ENCODE results near the gene SCYGR2.
A peak's percentile ranks its signal among the peaks of the same experiment; 100 is the strongest.

Gene SCYGR2

GRCh38 chr2:227570615-227571014, 28.1 kb upstream of the SCYGR2 start:
- H3K4me1 ChIP-seq (ENCODE audit: control insufficient read depth, low read depth, low read length), result no peaks in the 10 kb centered on the region
- no CpG with 5 or more reads among the region's 1 CpG for WGBS (ENCODE audit: extremely low coverage, insufficient coverage, low lambda C conversion rate)
- no peak overlapping the region for H4K5ac ChIP-seq (ENCODE audit: low read length)
- no peaks in the 10 kb centered on the region for H3K36me3 ChIP-seq (ENCODE audit: control insufficient read depth, insufficient read depth, low read length)
- H3K9ac ChIP-seq (ENCODE audit: low read length), result no peak overlapping the region
- no peak overlapping the region for H4K8ac ChIP-seq (ENCODE audit: low read depth, low read length)
- no peaks in the 10 kb centered on the region for H3K79me1 ChIP-seq (ENCODE audit: low read length)
- no peak overlapping the region for H3K18ac ChIP-seq (ENCODE audit: low read length)
- H2BK120ac ChIP-seq (ENCODE audit: low read depth, low read length), result no peak overlapping the region
- H3K79me2 ChIP-seq (ENCODE audit: control insufficient read depth, insufficient read depth, low read length), result no peaks in the 10 kb centered on the region
- no peak overlapping the region for H3K4me3 ChIP-seq (ENCODE audit: low read length)
- no peak overlapping the region for H3K4ac ChIP-seq (ENCODE audit: low read depth, low read length)
- no peak overlapping the region for H2AK5ac ChIP-seq (ENCODE audit: low read length)
- H2BK5ac ChIP-seq (ENCODE audit: low read length), result no peak overlapping the region
- no peaks in the 10 kb centered on the region for H3K27me3 ChIP-seq (ENCODE audit: insufficient read depth, low read length, poor library complexity)
- no peak overlapping the region for H3K23ac ChIP-seq (ENCODE audit: low read length)
- no peak overlapping the region for H3K4me2 ChIP-seq (ENCODE audit: low read length)
- DNase-seq, result peak; percentile 48
- no peak overlapping the region for H3K56ac ChIP-seq (ENCODE audit: low read length)
- no peak overlapping the region for H2BK15ac ChIP-seq (replicated peaks; ENCODE audit: low read depth)
- H3K27ac ChIP-seq (ENCODE audit: low read depth, low read length), result no peak overlapping the region

GRCh38 chr2:227576110-227576509, 22.6 kb upstream of the SCYGR2 start:
- no peak for DNase-seq
- no peaks in the 10 kb centered on the region for H3K79me1 ChIP-seq (ENCODE audit: low read length)

GRCh38 chr2:227576812-227577211, 21.9 kb upstream of the SCYGR2 start:
- Histone ChIP-seq H3K9ac (ENCODE audit: low read length) (no peak overlapping the region), H2BK5ac (ENCODE audit: low read length) (no peak overlapping the region), H4K8ac (ENCODE audit: low read depth, low read length) (no peak overlapping the region), H3K4ac (ENCODE audit: low read depth, low read length) (no peak overlapping the region), H3K4me3 (ENCODE audit: low read length) (no peak overlapping the region), H3K23ac (ENCODE audit: low read length) (no peak overlapping the region), H3K56ac (ENCODE audit: low read length) (no peak overlapping the region), H3K18ac (ENCODE audit: low read length) (no peak overlapping the region), H2BK120ac (ENCODE audit: low read depth, low read length) (no peak overlapping the region), H3K79me2 (ENCODE audit: control insufficient read depth, insufficient read depth, low read length) (no peaks in the 10 kb centered on the region), H4K5ac (ENCODE audit: low read length) (no peak overlapping the region), H3K4me1 (ENCODE audit: control insufficient read depth, low read depth, low read length) (no peaks in the 10 kb centered on the region), H3K27ac (ENCODE audit: low read depth, low read length) (no peak overlapping the region), H3K27me3 (ENCODE audit: insufficient read depth, low read length, poor library complexity) (no peaks in the 10 kb centered on the region), H3K36me3 (ENCODE audit: control insufficient read depth, insufficient read depth, low read length) (no peaks in the 10 kb centered on the region), H2BK15ac (replicated peaks; ENCODE audit: low read depth) (no peak overlapping the region), H3K4me2 (ENCODE audit: low read length) (no peak overlapping the region), H3K79me1 (ENCODE audit: low read length) (no peaks in the 10 kb centered on the region), H2AK5ac (ENCODE audit: low read length) (no peak overlapping the region)
- no peak for DNase-seq
- no CpG with 5 or more reads among the region's 2 CpGs for WGBS (ENCODE audit: extremely low coverage, insufficient coverage, low lambda C conversion rate)

More at GRCh38 chr2:227576110-227576509, 22.6 kb upstream of the SCYGR2 start:
- H3K4ac ChIP-seq (ENCODE audit: low read depth, low read length), result no peak overlapping the region
- no peak overlapping the region for H3K4me3 ChIP-seq (ENCODE audit: low read length)
- no peak overlapping the region for H3K4me2 ChIP-seq (ENCODE audit: low read length)
- no peak overlapping the region for H2BK120ac ChIP-seq (ENCODE audit: low read depth, low read length)
- H3K4me1 ChIP-seq (ENCODE audit: control insufficient read depth, low read depth, low read length), result no peaks in the 10 kb centered on the region
- H3K56ac ChIP-seq (ENCODE audit: low read length), result no peak overlapping the region
- H3K36me3 ChIP-seq (ENCODE audit: control insufficient read depth, insufficient read depth, low read length), result no peaks in the 10 kb centered on the region
- H2BK15ac ChIP-seq (replicated peaks; ENCODE audit: low read depth), result no peak overlapping the region
- no peak overlapping the region for H3K23ac ChIP-seq (ENCODE audit: low read length)
- H3K27ac ChIP-seq (ENCODE audit: low read depth, low read length), result no peak overlapping the region
- H2AK5ac ChIP-seq (ENCODE audit: low read length), result no peak overlapping the region
- no peaks in the 10 kb centered on the region for H3K79me2 ChIP-seq (ENCODE audit: control insufficient read depth, insufficient read depth, low read length)
- no peak overlapping the region for H4K5ac ChIP-seq (ENCODE audit: low read length)
- no peaks in the 10 kb centered on the region for H3K27me3 ChIP-seq (ENCODE audit: insufficient read depth, low read length, poor library complexity)
- no peak overlapping the region for H2BK5ac ChIP-seq (ENCODE audit: low read length)
- H3K18ac ChIP-seq (ENCODE audit: low read length), result no peak overlapping the region
- H4K8ac ChIP-seq (ENCODE audit: low read depth, low read length), result no peak overlapping the region
- H3K9ac ChIP-seq (ENCODE audit: low read length), result no peak overlapping the region

GRCh38 chr2:227577555-227577954, 21.1 kb upstream of the SCYGR2 start:
- no peak overlapping the region for H3K4me2 ChIP-seq (ENCODE audit: low read length)
- no peak overlapping the region for H2AK5ac ChIP-seq (ENCODE audit: low read length)
- no peaks in the 10 kb centered on the region for H3K36me3 ChIP-seq (ENCODE audit: control insufficient read depth, insufficient read depth, low read length)
- no peaks in the 10 kb centered on the region for H3K79me1 ChIP-seq (ENCODE audit: low read length)
- no CpG with 5 or more reads among the region's 2 CpGs for WGBS (ENCODE audit: extremely low coverage, insufficient coverage, low lambda C conversion rate)
- H3K18ac ChIP-seq (ENCODE audit: low read length), result no peak overlapping the region
- no peaks in the 10 kb centered on the region for H3K27me3 ChIP-seq (ENCODE audit: insufficient read depth, low read length, poor library complexity)
- H3K4ac ChIP-seq (ENCODE audit: low read depth, low read length), result no peak overlapping the region
- no peak overlapping the region for H2BK120ac ChIP-seq (ENCODE audit: low read depth, low read length)
- no peak overlapping the region for H2BK15ac ChIP-seq (replicated peaks; ENCODE audit: low read depth)
- H3K4me1 ChIP-seq (ENCODE audit: control insufficient read depth, low read depth, low read length), result no peaks in the 10 kb centered on the region
- H3K4me3 ChIP-seq (ENCODE audit: low read length), result no peak overlapping the region
- H4K5ac ChIP-seq (ENCODE audit: low read length), result no peak overlapping the region
- no peak overlapping the region for H3K27ac ChIP-seq (ENCODE audit: low read depth, low read length)
- H3K23ac ChIP-seq (ENCODE audit: low read length), result no peak overlapping the region
- no peak overlapping the region for H3K9ac ChIP-seq (ENCODE audit: low read length)
- no peak overlapping the region for H4K8ac ChIP-seq (ENCODE audit: low read depth, low read length)
- H3K79me2 ChIP-seq (ENCODE audit: control insufficient read depth, insufficient read depth, low read length), result no peaks in the 10 kb centered on the region
- no peak overlapping the region for H3K56ac ChIP-seq (ENCODE audit: low read length)
- peak; percentile 36 for DNase-seq
- no peak overlapping the region for H2BK5ac ChIP-seq (ENCODE audit: low read length)

GRCh38 chr2:227578642-227579041, 20.1 kb upstream of the SCYGR2 start:
- Histone ChIP-seq H3K18ac (ENCODE audit: low read length) (no peak overlapping the region), H3K56ac (ENCODE audit: low read length) (no peak overlapping the region), H3K36me3 (ENCODE audit: control insufficient read depth, insufficient read depth, low read length) (no peaks in the 10 kb centered on the region), H3K79me1 (ENCODE audit: low read length) (no peaks in the 10 kb centered on the region), H3K4me3 (ENCODE audit: low read length) (no peak overlapping the region), H3K4me1 (ENCODE audit: control insufficient read depth, low read depth, low read length) (no peaks in the 10 kb centered on the region), H3K27ac (ENCODE audit: low read depth, low read length) (no peak overlapping the region), H2BK120ac (ENCODE audit: low read depth, low read length) (no peak overlapping the region), H4K8ac (ENCODE audit: low read depth, low read length) (no peak overlapping the region), H3K79me2 (ENCODE audit: control insufficient read depth, insufficient read depth, low read length) (no peaks in the 10 kb centered on the region), H3K9ac (ENCODE audit: low read length) (no peak overlapping the region), H4K5ac (ENCODE audit: low read length) (no peak overlapping the region), H3K27me3 (ENCODE audit: insufficient read depth, low read length, poor library complexity) (no peaks in the 10 kb centered on the region), H3K4ac (ENCODE audit: low read depth, low read length) (no peak overlapping the region), H2BK15ac (replicated peaks; ENCODE audit: low read depth) (no peak overlapping the region), H2AK5ac (ENCODE audit: low read length) (no peak overlapping the region), H2BK5ac (ENCODE audit: low read length) (no peak overlapping the region), H3K4me2 (ENCODE audit: low read length) (no peak overlapping the region), H3K23ac (ENCODE audit: low read length) (no peak overlapping the region)
- WGBS (ENCODE audit: extremely low coverage, insufficient coverage, low lambda C conversion rate), result no CpG with 5 or more reads among the region's 2 CpGs
- DNase-seq, result no peak

- Histone ChIP-seq H3K4me1 (ENCODE audit: control insufficient read depth, low read depth, low read length) (no peaks in the 10 kb centered on the region), H3K4me3 (ENCODE audit: low read length) (no peak overlapping the region), H2AK5ac (ENCODE audit: low read length) (no peak overlapping the region), H2BK15ac (replicated peaks; ENCODE audit: low read depth) (no peak overlapping the region), H3K27me3 (ENCODE audit: insufficient read depth, low read length, poor library complexity) (no peaks in the 10 kb centered on the region), H2BK120ac (ENCODE audit: low read depth, low read length) (no peak overlapping the region), H3K4me2 (ENCODE audit: low read length) (no peak overlapping the region), H3K79me2 (ENCODE audit: control insufficient read depth, insufficient read depth, low read length) (no peaks in the 10 kb centered on the region), H3K27ac (ENCODE audit: low read depth, low read length) (no peak overlapping the region), H3K9ac (ENCODE audit: low read length) (no peak overlapping the region), H3K4ac (ENCODE audit: low read depth, low read length) (no peak overlapping the region), H3K23ac (ENCODE audit: low read length) (no peak overlapping the region), H3K18ac (ENCODE audit: low read length) (no peak overlapping the region), H4K8ac (ENCODE audit: low read depth, low read length) (no peak overlapping the region), H3K36me3 (ENCODE audit: control insufficient read depth, insufficient read depth, low read length) (no peaks in the 10 kb centered on the region), H2BK5ac (ENCODE audit: low read length) (no peak overlapping the region), H4K5ac (ENCODE audit: low read length) (no peak overlapping the region), H3K79me1 (ENCODE audit: low read length) (no peaks in the 10 kb centered on the region), H3K56ac (ENCODE audit: low read length) (no peak overlapping the region)
- no peak for DNase-seq
- WGBS (ENCODE audit: extremely low coverage, insufficient coverage, low lambda C conversion rate), result no CpG with 5 or more reads among the region's 1 CpG
Observed at GRCh38 chr2:227579791-227580190, 18.9 kb upstream of the SCYGR2 start.
